ENCODE results near the gene UNC13B. TPM values are rescaled to one million over a fixed set of nuclear protein-coding genes. Genes with fewer than 3 reads are reported as not detected.
A peak's percentile ranks its signal among the peaks of the same experiment; 100 is the strongest.
"Not testable (repeated sequence)": the region's sequence is repeated elsewhere in the genome, so short reads cannot be mapped to it uniquely, and the experiment has no call there.

Gene UNC13B
- total RNA-seq, 4 donors from 2014 or later: 20.6 to 30.5 (median 25.3) TPM

DNA sequence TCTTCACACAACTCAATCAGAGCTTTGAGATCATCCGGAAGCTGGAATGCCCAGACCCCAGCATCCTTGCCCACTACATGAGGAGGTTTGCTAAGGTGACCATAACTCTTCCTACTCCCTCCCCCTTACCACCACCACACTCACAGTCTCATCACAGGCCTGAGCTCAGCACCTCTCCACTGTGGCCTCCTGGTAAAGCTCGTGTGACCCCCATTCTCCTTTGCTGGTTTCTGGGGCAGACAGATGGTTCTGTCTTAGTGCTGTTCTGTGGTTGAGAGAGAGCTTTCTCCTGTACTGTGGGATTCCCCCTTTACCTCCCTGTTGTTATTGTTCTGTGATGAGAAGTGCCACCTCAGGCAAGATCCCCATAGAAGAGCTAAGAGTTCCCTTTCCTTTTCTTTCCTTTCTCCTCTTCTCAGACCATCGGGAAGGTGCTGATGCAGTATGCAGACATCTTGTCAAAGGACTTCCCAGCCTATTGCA, 235.4 kb downstream of the UNC13B start:
- ATAC-seq (ENCODE audit: low FRiP score): no peak

DNA sequence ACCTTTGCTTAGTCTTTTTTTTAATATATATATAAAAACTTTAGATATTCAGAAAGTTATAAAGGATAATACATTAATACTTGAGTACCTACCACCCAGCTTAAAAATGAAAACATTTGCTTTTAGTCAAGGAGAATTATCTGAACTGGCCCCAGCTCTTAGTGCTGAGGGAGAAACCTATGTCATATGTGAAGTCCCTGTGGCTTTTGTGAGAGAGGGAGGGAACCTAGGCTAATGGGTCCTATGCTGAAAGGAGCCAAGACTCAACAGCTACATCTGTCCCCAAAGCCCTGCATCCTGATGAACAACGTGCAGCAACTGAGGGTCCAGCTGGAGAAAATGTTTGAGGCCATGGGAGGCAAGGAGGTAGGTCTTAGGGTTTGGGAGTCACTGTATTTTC, 236.1 kb downstream of the UNC13B start:
- ATAC-seq (ENCODE audit: low FRiP score): no peak
- TF ChIP-seq, protein P1, sequence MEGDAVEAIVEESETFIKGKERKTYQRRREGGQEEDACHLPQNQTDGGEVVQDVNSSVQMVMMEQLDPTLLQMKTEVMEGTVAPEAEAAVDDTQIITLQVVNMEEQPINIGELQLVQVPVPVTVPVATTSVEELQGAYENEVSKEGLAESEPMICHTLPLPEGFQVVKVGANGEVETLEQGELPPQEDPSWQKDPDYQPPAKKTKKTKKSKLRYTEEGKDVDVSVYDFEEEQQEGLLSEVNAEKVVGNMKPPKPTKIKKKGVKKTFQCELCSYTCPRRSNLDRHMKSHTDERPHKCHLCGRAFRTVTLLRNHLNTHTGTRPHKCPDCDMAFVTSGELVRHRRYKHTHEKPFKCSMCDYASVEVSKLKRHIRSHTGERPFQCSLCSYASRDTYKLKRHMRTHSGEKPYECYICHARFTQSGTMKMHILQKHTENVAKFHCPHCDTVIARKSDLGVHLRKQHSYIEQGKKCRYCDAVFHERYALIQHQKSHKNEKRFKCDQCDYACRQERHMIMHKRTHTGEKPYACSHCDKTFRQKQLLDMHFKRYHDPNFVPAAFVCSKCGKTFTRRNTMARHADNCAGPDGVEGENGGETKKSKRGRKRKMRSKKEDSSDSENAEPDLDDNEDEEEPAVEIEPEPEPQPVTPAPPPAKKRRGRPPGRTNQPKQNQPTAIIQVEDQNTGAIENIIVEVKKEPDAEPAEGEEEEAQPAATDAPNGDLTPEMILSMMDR (IDR thresholded peaks at IDR 0.05): no peak
- DNase-seq (ENCODE audit: low spot score): no peak

More for the DNA sequence above, 235.4 kb downstream of the UNC13B start:
- TF ChIP-seq, protein P1 (IDR thresholded peaks at IDR 0.05): no peak
- no peak for DNase-seq (ENCODE audit: low spot score)

DNA sequence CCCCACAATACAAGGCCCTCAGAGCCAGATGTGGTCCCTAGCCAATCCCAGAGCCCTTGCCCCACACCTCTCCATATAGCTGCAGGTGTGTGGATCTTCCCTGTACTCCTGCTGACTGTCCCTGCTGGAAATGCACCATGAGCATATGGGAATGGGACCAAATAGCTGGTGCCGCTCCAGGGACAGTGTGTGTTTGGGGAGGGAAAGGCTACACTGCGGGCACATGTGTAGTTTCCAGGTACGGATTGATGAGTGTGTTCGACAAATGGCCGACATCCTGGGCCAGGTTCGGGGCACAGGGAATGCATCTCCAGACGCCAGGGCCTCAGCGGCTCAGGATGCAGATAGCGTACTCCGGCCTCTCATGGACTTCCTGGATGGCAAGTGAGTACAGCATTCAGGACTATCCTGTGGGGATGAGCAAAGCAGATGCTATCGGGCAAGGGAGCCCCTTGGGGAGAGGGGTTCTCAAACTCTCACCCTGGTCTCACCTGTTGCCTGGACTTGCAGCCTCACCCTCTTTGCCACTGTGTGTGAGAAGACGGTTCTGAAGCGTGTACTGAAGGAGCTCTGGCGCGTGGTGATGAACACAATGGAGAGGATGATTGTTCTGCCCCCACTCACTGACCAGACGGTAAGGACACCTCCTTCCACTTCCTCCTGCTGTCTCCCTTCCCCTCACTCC, 237.0 kb downstream of the UNC13B start:
- DNase-seq (ENCODE audit: low spot score) (no peak), ATAC-seq (ENCODE audit: low FRiP score) (no peak)
- TF ChIP-seq, protein P1 (IDR thresholded peaks at IDR 0.05): no peak

DNA sequence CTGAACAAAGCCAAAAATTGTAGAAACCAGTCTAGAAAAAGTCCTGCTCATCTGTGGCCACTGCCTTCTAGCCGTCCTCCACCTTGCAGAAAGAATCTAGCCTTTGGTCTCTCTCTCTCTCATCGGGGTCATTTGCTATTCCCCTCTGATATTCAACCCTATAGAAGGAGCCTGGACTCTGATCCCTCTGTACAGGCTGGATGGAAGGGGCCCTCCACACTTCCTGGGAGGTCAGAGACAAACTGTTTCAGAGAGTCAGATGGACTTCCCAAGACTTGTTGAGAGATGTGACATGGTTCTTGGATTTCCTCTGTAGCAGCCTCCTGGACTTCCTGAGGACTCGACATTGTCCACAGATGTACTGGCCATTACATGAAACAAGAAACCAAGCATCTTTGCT, 243.1 kb downstream of the UNC13B start:
- no peak for ATAC-seq (ENCODE audit: low FRiP score)
- TF ChIP-seq, protein P1 (IDR thresholded peaks at IDR 0.05): no peak
- no peak for DNase-seq (ENCODE audit: low spot score)

DNA sequence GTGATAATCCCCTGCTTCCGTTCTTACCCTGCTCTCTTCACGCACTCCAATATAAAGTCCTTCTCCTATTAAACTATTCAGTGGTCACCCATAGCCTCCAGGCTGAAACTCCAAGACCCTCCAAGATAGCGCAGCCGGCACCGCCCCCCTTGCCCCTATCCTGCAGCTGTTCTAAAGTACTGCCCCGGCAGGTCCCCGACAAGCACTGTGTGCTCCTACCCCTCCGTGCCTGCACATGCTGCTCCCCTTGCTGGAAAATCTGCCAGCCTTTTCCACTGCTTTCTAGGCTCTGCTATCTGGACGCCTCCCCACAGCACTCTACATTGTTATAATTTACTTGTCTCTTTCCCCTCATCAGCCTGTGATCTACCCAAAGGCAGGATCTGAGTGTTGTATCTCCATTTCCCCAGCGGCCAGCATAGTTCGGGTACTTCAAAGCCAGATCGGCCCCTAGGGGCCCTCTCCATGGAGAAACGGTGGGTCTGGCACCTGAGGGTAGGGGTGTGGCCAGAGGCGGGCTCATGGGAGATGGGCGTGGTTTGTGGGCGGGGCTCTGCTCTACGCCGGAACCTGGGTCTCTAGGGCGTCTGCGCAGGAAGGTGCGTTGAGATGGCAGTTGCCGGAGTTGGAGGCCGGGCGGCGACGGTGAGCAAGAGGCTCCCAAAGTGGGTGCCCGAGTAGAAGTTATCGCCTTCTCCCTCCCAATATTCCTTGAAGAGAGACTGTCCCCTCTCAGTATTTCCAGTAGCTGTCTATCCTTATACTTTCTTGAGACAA, 244.6 kb downstream of the UNC13B start:
- no peak for DNase-seq (ENCODE audit: low spot score)
- TF ChIP-seq, protein P1 (IDR thresholded peaks at IDR 0.05): no peak

DNA sequence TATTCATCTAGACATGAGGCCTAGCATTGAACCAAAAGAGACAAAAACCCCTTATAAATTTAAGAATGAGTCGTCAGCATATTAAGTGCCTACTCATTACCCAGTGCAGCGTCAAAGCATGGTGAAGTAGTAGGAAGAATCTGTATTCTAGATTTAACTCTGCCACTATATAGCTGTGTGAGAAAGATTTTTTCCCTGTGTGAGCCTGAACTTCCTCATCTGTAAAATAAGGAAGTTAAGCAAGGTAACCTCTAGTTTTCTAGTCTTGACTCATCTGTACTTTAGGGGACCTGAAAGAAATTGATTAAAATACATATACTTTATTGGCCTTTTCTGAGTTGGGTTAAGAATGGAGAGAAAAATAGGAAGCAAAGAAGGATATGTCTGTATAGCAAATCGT, 246.0 kb downstream of the UNC13B start:
- DNase-seq (ENCODE audit: low spot score) (no peak), ATAC-seq (ENCODE audit: low FRiP score) (no peak)
- TF ChIP-seq, protein P1 (IDR thresholded peaks at IDR 0.05): no peak

More for the DNA sequence above, 244.6 kb downstream of the UNC13B start:
- ATAC-seq (ENCODE audit: low FRiP score): peak; percentile 74

DNA sequence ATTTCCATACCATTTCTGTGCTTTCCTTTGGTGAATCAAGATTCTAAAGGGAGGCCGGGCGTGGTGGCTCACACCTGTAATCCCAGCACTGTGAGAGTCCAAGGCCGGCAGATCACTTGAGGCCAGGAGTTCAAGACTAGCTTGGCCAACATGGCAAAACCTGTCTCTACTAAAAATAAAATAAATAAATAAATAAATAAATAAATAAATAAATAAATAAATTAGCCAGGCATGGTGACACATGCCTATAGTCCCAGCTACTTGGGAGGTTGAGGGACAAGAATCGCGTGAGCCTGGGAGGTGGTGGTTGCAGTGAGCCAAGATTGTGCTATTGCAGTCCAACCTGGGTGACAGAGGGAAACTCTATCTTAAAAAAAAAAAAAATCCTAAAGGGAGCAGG, 247.6 kb downstream of the UNC13B start:
- DNase-seq (ENCODE audit: low spot score); ATAC-seq (ENCODE audit: low FRiP score): not testable (repeated sequence)

Measured in omental fat pad (tissue), 4 donors.